Endometrium (tissue), 2 donors: ENCODE results near the gene GDPD3.
"Not testable (repeated sequence)": the region's sequence is repeated elsewhere in the genome, so short reads cannot be mapped to it uniquely, and the experiment has no call there.

Source experiments
- FAIRE-seq: peaks from 2 replicates; lab custom pipeline; 2012; peaks lifted over from hg19 to GRCh38; lab: Jason Lieb, UNC
- donor health status: control.
- donor health status: control.

GDPD3 gene, protein sequence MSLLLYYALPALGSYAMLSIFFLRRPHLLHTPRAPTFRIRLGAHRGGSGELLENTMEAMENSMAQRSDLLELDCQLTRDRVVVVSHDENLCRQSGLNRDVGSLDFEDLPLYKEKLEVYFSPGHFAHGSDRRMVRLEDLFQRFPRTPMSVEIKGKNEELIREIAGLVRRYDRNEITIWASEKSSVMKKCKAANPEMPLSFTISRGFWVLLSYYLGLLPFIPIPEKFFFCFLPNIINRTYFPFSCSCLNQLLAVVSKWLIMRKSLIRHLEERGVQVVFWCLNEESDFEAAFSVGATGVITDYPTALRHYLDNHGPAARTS

DNA sequence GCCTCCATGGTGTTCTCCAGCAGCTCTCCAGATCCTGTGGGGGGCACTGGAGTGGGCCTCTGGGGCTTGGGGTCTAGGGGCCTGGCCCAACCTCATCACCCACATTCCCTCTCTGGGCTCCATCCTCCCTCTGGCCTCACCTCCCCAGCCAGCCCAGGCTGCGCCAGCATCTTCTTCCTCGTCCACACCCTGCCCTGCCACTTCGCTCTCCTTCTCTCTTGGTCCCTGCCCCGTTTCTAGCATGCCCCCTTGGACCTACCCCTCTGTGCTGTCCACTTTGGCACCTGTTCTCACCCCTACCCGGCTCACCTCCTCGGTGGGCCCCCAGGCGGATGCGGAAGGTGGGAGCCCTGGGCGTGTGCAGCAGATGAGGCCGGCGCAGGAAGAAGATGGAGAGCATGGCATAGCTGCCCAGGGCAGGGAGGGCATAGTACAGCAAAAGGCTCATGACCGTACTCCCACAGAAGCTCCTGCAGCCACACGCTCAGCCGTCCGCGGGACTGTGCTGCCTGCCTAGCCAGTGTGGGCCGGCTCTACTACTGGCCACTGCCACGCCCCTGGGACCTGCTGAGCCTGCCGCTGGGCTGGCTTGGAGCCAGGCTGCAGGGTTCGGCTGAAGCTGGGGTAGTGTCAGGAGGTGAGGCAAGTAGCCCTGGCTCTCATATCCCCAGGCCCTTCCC, at the start of gene GDPD3:
TSS of gene GDPD3 (minus strand) at position 507 of the 680 bp plus-strand sequence. CDS start at position 448, 59 bp downstream.
- FAIRE-seq: no peak

DNA sequence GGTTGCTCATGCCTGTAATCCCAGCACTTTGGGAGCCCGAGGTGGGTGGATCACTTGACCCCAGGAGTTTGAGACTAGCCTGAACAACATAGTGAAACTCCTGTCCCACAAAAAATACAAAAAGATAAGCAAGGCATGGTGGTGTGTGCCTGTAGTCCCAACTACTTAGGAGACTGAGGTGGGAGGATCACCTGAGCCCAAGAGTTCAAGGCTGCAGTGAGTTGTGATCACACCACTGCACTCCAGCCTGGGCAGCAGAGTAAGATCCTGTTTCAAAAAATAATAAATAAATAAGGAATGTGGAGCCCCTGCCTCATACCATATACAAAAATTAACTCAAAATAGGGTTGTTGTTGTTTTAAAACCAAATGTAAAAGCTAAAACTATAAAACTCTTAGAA, 43.9 kb upstream of the GDPD3 start:
- no peak for FAIRE-seq

DNA sequence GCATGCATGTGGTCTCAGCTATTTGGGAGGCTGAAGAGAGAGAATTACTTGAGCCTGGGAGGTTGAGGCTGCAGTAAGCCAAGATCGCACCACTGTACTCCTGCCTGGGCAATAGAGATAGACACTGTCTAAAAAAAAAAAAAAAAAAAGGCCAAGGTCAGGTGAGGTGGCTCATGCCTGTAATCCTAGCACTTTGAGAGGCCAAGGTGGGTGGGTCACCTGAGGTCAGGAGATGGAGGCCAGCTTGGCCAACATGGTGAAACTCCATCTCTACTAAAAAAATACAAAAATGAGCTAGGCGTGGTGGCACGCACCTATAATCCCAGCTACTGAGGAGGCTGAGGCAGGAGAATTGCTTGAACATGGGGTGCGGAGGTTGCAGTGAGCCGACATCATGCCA, 41.9 kb upstream of the GDPD3 start:
- no peak for FAIRE-seq

DNA sequence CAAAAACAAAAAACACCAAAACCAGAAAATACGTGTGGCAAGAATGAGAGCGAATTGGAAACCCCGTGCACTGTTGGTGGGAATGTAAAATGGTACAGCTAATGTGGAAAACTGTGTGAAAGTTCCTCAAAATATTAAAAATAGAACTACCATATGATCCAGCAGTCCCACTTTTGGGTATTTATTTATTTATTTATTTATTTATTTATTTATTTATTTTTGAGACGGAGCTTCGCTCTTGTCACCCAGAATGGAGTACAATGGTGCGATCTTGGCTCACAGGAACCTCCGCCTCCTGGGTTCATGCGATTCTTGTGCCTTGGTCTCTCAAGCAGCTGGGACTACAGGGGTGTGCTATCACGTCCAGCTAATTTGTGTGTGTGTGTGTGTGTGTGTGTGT, 39.2 kb upstream of the GDPD3 start:
- FAIRE-seq: no peak

DNA sequence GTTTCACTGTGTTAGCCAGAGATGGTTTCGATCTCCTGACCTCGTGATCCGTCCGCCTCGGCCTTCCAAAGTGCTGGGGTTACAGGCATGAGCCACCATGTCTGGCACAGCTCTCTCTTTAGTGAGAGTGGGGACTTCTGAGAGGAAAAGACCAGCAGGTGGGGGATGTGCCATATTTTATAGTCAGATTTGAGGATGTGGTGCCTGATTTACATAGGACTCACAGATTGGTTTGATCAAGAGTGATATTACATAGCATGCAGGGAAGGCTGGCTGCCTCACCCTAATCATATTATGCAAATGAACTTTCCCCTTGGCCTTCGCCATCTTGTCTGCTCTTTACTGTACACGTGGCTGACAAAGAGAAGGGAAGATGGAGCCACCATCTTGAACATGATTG, 37.8 kb upstream of the GDPD3 start:
- no peak for FAIRE-seq

DNA sequence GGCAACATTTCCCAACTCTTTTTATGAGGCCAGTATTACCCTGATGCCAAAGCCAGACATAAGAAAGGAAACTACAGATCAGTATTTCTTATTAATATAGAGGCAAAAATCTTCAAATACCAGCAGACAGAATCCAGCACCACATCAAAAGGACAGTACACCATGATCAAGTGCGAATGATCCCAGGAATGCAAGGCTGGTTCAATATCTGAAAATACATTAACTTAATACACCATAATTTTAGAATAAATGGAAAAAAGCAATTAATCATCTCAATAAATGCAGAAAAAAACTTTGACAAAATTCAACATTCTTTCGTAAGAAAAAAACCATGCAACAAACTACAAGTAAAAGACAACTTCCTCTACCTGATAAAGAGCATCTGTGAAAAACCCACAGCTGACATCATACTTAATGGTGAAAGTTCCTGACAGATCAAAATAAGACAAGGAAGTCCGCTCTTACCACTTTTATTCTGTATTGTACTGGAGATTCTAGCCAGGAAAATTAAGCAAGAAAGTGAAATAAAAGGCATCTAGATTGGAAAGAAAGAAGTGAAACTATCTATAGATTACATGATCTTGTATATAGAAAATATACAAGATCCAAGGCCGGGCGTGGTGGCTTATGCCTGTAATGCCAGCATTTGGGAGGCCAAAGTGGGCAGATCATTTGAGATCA, 36.1 kb upstream of the GDPD3 start:
- no peak for FAIRE-seq

DNA sequence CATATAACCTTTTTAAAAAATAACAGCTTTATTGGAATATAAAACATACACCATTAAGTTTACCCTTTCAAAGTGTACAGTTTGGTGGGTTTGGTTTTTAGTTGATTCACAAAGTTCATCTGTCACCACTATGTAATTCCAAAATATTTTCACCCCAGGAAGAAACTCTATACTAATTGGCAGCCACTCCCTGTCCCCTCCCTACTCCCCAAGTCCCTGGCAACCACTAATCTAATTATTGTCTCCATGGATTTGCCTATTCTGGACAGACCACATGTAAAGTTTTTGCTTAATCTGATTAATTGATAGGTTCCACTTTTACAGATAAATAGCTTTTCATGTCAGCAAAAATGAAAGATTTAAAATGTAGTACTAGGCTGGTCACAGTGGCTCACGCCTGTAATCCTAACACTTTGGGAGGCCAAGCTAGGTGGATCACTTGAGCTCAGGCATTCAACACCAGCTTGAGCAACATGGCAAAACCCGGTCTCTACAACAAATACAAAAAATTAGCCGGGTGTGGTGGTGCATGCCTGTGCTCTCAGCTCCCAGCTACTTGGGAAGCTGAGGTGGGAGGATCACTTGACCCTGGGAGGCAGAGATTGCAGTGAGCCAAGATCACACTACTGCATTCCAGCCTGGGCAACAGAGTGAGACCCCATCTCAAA, 34.6 kb upstream of the GDPD3 start:
- FAIRE-seq: no peak

DNA sequence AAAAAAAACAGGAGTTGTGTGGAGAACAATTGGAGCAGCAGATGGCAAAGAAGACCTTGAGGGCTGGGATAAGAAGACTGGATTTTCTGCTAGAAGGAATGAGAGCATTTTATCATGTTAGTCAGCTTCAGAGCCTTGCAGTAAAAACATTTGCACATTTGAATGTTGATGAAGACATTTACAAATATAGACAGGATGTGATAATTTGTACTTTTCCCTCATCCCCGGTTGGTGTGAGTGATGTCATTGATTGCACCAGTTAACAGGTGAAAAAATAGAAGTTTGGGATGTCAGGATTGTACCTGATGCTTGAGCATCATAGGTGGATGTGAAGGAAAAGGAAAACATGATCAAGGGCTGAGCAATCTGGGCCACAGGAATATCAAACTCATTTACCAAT, 32.3 kb upstream of the GDPD3 start:
- no peak for FAIRE-seq

DNA sequence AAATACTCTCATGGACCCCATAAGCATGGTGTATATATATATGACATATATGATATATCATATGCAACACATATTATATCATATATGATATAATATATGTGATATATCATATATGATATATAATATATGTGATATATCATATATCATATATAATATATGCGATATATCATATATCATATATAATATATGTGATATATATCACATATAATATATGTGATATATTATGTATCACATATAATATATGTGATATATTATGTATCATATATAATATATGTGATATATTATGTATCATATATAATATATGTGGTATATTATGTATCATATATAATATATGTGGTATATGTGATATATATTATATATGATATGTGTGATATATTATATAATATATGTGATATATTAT, 31.6 kb upstream of the GDPD3 start:
- FAIRE-seq: peak; percentile 94

DNA sequence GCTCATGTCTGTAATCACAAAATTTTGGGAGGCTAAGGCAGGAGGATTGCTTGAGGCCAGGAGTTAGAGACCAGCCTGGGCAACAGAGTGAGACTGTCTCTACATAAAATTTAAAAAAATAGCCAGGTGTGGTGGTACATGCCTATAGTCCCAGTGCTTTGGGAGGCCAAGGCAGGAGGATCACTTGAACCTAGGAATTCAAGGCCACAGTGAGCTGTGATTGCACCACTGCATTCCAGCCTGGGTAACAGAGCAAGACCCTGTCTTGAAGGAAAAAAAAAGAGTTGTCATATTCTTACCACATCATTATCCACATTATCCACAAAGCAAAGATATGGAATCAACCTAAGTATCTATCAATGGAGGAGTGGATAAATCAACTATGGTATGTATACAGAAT, 30.7 kb upstream of the GDPD3 start:
- FAIRE-seq: no peak

DNA sequence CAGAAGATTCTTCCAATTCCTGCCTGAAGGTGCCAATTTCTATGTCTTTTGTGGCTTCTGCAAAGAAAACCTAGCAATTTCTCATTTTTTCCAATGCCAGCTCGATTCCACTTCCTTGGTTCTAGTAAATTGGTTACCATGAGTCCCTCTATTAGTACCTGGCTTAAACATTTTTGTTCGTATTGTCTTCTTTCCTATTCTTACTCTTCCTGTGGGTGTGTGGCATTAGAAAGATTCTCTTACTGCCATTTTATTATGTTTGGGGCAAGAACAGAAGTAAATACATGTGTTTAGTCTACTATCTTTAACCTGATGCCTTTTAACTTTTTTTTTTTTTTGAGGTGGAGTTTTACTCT, 30.0 kb upstream of the GDPD3 start:
- FAIRE-seq: no peak

DNA sequence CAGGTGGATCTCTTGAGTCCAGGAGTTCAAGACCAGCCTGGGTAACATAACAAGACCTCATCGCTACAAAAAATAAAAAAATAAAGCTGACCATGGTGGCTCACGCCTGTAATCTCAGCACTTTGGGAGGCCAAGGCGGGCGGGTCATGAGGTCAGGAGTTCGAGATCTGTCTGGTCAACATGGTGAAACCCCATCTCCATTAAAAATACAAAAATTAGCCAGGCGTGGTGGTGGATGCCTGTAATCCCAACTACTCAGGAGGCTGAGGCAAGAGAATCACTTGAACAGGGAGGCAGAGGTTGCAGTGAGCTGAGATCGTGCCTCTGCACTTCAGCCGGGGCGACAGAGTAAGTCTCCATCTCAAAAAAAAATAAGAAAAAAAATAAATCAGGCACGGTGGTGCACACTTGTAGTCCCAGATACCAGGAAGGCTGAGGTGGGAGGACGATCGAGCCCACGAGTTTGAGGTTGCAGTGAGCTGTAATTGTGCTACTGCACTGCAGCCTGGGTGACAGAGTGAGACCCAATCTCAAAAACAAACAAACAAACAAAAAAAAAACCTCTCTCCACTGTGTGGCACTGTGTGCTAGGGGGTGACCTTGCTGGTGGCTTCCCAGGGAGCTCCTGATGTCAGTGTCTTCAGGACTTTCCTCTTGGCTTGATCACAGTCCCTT, 29.5 kb upstream of the GDPD3 start:
- no peak for FAIRE-seq

DNA sequence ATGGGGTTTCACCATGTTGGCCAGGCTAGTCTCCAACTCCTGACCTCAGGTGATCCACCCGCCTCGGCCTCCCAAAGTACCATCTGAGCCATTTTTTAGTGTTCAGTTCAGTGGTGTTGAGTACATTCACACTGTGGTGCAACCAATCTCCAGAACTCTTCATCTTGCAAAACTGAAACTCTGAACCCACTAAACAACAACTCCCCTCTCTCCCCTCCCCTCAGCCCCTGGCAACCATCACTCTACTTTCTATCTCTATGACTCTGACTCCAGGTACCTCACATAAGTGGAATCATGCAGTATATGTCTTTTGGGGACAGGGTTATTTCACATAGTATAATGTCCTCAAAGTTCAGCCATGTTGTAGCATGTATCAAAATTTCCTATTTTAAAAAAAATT, 28.4 kb upstream of the GDPD3 start:
- FAIRE-seq: no peak

DNA sequence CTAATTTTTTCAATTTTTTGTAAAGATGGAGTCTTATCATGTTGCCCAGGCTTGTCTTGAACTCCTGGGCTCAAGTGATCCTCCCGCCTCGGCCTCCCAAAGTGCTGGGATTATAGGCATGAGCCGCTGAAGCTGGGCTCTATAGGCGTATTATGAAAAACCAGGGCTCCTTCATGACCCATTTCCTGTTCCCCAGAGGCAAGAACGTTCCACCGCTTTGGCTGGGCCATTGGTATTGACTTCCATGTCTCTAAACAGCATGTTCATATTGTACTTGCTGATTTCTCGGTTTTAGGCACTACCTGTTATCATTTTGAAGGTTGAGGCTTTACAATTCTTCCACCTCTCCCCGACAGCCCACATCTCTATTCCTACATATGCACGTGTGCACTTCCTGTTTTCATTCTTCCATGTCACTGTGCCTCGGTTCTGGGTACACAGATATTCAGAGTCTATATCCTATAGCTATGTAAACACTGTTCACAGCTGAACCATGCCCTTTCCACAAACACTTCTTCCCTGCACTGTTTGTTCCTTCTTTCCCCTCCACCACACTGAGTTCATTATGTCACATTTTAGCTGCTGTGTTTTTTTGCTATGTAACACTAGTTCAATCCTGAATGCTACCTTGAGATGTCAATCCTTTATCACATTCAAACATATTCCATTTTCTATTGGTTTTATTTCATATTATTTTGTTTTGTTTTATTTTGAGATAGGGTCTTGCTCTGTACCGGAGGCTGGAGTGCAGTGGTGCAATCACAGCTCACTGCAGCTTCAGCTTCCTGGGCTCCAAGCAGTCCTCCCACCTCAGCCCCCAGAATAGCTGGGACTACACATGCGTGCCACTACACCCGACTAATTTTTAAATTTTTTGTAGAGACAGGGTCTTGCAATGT, 26.5 kb upstream of the GDPD3 start:
- no peak for FAIRE-seq

DNA sequence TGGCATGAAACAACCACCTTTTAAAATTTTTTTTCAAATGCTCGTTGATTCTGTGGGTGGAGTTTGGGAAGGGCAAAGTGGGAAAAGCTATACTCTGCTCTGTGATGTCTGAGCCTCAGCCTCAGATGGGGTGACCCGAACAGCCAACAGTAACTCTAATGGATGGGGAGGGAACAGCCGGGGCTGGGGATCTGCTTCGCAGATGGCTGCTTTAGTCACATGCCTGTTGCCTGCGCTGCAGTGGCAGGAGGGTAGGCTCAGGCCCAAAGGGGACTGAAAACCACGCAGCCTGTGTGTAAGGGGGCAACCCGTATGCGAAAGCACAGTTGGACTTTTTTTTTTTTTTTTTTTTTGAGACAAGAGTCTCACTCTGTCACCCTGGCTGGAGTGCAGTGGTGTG, 24.6 kb upstream of the GDPD3 start:
- FAIRE-seq: no peak

DNA sequence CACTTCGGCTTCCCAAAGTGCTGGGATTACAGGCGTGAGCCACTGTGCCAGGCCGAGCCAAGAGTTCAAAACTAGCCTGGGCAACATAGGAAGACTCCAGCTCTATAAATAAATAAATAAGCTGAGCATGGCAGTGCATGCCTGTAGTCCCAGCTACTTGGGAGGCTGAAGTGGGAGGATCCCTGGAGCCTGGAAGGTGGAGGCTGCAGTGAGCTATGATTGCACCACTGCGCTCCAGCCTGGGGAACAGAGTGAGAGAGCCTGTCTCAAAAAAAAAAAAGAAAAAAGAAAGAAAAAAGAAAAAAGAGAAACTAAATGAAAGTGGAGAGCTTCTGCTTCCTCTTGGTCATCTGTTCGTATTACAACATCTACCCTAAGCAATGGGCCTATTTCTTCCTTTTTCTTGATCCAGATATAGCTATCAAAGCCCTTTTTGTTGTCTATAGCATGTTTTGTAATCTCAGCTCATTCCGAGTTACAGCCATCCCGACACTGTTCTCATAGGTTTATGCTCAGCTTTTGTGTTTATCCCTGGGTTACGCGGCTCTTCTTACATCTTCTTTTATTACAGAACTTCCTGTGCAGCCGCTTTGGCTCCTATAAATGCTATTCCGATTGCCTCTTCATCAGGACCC, 23.8 kb upstream of the GDPD3 start:
- FAIRE-seq: no peak

DNA sequence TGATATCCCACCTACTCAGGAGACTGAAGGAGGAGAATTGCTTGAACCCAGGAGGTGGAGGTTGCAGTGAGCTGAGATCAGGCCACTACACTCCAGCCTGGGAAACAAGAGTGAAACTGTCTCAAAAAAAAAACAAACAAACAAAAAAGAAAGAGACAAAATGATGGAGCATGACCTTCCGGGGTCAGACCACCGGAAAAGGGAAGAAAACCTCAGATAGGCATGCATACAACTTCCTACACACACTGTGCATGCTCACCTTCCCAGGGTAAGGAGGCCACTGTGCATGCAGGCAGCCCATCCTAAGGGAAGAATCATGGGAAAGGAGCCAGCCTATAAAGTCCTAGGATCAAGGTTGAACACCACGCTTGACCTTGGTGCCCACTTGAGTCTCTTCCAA, 19.3 kb upstream of the GDPD3 start:
- FAIRE-seq: no peak

DNA sequence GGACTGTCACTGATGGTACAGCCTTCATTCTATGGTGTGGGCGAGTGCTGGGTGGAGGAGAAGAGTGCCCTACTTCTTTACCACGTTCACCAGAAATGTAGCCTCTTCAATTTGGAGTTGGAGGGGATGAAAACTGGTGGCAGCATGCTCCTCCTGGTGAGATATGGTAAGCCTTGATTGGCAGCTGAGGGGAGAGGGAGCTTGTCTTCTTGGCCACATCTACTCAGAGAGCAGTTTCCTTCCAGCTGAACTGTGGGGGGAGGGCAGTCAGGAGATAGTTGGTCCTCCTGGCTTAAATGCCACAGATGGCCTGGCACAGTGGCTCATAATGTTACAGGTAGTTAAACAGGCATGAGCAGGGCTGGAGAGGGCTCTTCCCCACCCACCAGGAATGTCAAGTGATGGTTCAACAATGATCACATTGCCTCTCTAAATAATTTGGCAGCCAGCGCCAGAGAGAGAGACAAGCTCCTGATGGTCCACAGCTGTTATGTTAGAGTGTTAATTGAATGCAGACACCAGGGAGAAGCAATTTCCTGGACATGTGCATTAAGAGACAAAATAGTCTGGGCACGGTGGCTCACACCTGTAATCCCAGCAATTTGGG, 18.6 kb upstream of the GDPD3 start:
- FAIRE-seq: no peak

DNA sequence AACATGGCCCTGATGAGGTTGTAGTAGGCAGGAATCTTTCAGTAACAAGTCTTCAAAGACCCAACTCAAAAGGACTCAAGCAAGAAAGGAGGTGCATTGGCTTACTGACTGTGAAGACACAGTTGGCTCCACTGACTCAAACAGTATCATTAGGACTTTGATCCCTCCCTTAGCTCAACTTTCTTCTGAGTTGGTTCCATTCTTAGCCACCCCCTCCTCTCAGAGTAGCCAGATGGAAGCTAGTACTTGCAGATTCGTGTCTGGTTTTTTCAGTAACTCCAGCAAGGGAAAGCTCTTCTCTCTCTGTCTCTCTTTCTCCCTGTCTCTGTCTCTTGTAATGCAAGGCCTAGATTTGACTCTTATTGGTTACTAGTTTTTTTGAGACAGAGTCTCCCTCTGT, 14.7 kb upstream of the GDPD3 start:
- no peak for FAIRE-seq

DNA sequence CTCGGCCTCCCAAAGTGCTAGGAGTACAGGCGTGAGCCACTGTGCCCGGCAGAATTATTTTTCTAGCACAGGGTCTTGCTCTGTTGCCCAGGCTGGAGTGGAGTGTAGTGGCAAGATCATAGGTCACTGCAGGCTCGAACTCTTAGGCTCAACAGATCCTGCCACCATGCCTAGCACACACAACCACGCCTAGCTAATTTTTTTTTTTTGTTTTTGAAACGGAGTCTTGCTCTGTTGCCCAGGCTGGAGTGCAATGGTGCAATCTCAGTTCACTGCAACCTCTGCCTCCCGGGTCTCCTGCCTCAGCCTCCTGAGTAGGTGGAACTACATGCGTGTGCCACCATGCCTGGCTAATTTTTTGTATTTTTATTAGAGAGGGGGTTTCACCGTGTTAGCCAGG, 12.4 kb upstream of the GDPD3 start:
- not testable (repeated sequence) for FAIRE-seq
